PFSK-1 (cell line): ENCODE data around the gene HOXA3.

Experiments used
- FOXP2 ChIP-seq: optimal IDR thresholded peaks from 2 replicates; pipeline ENCODE3; 2011; ENCODE audit warnings: borderline replicate concordance, control low read depth, inconsistent platforms; ENCODE audit not compliant: insufficient read depth; ENCODE audit errors: extremely low read length, extremely low read depth
- POLR2AphosphoS5 ChIP-seq: IDR thresholded peaks from 2 replicates; pipeline ENCODE4 v1.6.1; 2012; ENCODE audit warnings: low read depth, mild to moderate bottlenecking, control low read depth, low read length, moderate library complexity
- SIN3A ChIP-seq: IDR thresholded peaks from 2 replicates; pipeline ENCODE4 v1.6.1; 2012; ENCODE audit warnings: mild to moderate bottlenecking, low read length, moderate library complexity, borderline replicate concordance; ENCODE audit not compliant: insufficient read depth
- TAF1 ChIP-seq: IDR thresholded peaks from 2 replicates; pipeline ENCODE4 v1.6.1; 2012; ENCODE audit warnings: low read length, control low read depth, borderline replicate concordance; ENCODE audit not compliant: insufficient read depth
- TF ChIP-seq, protein P1 (sequence below), 2 experiments: IDR thresholded peaks; 2 replicates each; pipeline versions ENCODE4 v1.6.1 to v1.8.0; 2011 to 2012; ENCODE audit warnings: low read depth in 2 of 2, low read length in 2 of 2, control low read depth in 1 of 2, inconsistent platforms in 1 of 2, mild to moderate bottlenecking in 1 of 2, moderate library complexity in 1 of 2; ENCODE audit not compliant: insufficient read depth in 1 of 2

- TF ChIP-seq POLR2AphosphoS5 (no peak), TAF1 (no peak), SIN3A (no peak), FOXP2 (no peak)
- TF ChIP-seq, protein P1, sequence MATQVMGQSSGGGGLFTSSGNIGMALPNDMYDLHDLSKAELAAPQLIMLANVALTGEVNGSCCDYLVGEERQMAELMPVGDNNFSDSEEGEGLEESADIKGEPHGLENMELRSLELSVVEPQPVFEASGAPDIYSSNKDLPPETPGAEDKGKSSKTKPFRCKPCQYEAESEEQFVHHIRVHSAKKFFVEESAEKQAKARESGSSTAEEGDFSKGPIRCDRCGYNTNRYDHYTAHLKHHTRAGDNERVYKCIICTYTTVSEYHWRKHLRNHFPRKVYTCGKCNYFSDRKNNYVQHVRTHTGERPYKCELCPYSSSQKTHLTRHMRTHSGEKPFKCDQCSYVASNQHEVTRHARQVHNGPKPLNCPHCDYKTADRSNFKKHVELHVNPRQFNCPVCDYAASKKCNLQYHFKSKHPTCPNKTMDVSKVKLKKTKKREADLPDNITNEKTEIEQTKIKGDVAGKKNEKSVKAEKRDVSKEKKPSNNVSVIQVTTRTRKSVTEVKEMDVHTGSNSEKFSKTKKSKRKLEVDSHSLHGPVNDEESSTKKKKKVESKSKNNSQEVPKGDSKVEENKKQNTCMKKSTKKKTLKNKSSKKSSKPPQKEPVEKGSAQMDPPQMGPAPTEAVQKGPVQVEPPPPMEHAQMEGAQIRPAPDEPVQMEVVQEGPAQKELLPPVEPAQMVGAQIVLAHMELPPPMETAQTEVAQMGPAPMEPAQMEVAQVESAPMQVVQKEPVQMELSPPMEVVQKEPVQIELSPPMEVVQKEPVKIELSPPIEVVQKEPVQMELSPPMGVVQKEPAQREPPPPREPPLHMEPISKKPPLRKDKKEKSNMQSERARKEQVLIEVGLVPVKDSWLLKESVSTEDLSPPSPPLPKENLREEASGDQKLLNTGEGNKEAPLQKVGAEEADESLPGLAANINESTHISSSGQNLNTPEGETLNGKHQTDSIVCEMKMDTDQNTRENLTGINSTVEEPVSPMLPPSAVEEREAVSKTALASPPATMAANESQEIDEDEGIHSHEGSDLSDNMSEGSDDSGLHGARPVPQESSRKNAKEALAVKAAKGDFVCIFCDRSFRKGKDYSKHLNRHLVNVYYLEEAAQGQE (IDR thresholded peaks at IDR 0.05; ENCODE audit: insufficient read depth in 1 of 2, low read depth in 2 of 2, low read length in 2 of 2) = no peak
Observed at GRCh38 chr7:27173511-27173955, 21.1 kb upstream of the HOXA3 start.
